HUES64 (cell line): ENCODE data around the gene MYL11.

Source experiments
- H3K27ac ChIP-seq: 2 replicates; pipeline ENCODE4 v1.7.0; 2013; ENCODE audit warnings: low read depth, low read length, inconsistent platforms
- H3K27me3 ChIP-seq: 2 replicates; pipeline ENCODE4 v1.6.1; 2013; ENCODE audit warnings: mild to moderate bottlenecking, low read length; ENCODE audit not compliant: insufficient read depth
- H3K36me3 ChIP-seq: 2 replicates; pipeline ENCODE4 v1.6.1; 2013; ENCODE audit warnings: mild to moderate bottlenecking, low read length; ENCODE audit not compliant: insufficient read depth
- H3K4me1 ChIP-seq: 2 replicates; pipeline ENCODE4 v1.6.1; 2013; ENCODE audit warnings: mild to moderate bottlenecking, low read length, moderate library complexity; ENCODE audit not compliant: insufficient read depth
- H3K4me3 ChIP-seq: 2 replicates; pipeline ENCODE4 v1.5.1; 2013; ENCODE audit warnings: mild to moderate bottlenecking, low read length, moderate library complexity
- H3K9ac ChIP-seq: 2 replicates; pipeline ENCODE4 v1.6.1; 2013; ENCODE audit warnings: mild to moderate bottlenecking, low read depth, low read length
- H3K9me3 ChIP-seq: 2 replicates; pipeline ENCODE4 v1.6.1; 2013; ENCODE audit warnings: low read depth, low read length; ENCODE audit not compliant: insufficient read depth
- WGBS: fragments of 150-250, 120-280 bp; methylation state at CpG from one replicate; pipeline ENCODE4 v1.1.7; 2013; ENCODE audit warnings: missing lambda C conversion rate; 5-methylcytosine and 5-hydroxymethylcytosine counted together

MYL11 gene

GRCh38 chr16:30366511-30366910 lies 8.1 kb upstream of the MYL11 start:
- Histone ChIP-seq H3K9ac (no peak overlapping the region), H3K4me1 (no peaks in the 10 kb centered on the region), H3K4me3 (no peak overlapping the region), H3K27ac (no peak overlapping the region), H3K9me3 (no peaks in the 10 kb centered on the region), H3K36me3 (peaks cover 17% of the 10 kb centered on the region; the same call in 1 of the 2 replicates), H3K27me3 (no peaks in the 10 kb centered on the region)
- 94% methylated on average over 4 of the region's 4 CpGs for WGBS

DNA sequence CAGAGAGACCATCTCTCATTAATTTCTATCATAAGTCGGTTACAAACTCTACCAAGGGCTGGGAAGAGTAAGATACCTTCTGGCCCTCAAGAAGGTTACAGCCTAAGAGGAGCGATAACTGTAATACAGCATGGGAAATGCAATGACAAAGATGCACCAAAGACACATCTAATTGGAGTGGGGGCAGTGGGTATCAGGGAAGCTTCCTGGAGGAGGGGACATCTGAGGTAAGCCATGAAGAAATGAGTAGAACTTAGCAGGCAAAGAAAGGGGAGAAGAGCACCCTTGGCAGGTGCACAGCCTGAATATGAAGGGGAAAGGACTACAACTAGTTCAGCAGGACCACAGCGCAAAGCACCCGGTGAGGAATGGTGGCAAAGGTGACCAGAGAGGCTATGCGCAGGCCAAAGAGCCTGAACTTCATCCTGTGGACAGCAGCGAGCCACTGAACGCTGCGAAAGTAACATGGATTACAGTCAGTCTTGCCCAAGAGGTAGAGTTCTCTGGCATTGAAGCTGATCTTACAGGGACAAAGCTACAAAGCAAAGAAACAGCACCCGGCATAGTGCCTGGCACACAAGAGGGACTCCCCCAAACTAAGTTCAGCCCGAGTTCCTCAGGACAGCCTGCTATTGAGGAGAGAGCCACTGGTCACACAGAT lies 7.1 kb upstream of the MYL11 start:
- H3K27ac ChIP-seq, result no peak overlapping the region
- H3K4me3 ChIP-seq, result peak overlapping the region; percentile 69
- H3K9me3 ChIP-seq, result no peaks in the 10 kb centered on the region
- H3K9ac ChIP-seq, result no peak overlapping the region
- no peaks in the 10 kb centered on the region for H3K27me3 ChIP-seq
- no peaks in the 10 kb centered on the region for H3K4me1 ChIP-seq
- WGBS, result 96% methylated on average over 10 of the region's 10 CpGs
- H3K36me3 ChIP-seq, result peaks cover 13% of the 10 kb centered on the region; the same call in 1 of the 2 replicates

- H3K27me3 ChIP-seq, result no peaks in the 10 kb centered on the region
- no peak overlapping the region for H3K9ac ChIP-seq
- WGBS, result 49% methylated on average over 7 of the region's 8 CpGs
- peaks cover 11% of the 10 kb centered on the region; the same call in 1 of the 2 replicates for H3K36me3 ChIP-seq
- H3K9me3 ChIP-seq, result no peaks in the 10 kb centered on the region
- no peaks in the 10 kb centered on the region for H3K4me1 ChIP-seq
- no peak overlapping the region for H3K27ac ChIP-seq
- H3K4me3 ChIP-seq, result peak overlapping the region; percentile 69
Measured at GRCh38 chr16:30368122-30368791, 6.3 kb upstream of the MYL11 start.

DNA sequence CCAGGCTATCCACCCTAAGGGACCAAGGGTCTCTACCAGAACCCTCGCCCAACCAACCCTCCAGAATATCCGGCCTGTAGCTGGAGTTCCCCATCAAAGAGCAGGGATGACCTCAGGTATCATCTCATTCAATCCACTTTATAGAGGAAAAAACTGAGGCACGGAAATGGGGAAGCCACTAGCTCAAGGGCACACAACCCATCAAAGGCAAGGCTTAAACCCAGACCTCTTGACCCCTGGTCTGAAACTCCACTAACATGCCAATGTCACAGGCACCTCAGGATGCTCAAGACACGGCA lies 5.9 kb upstream of the MYL11 start:
- Histone ChIP-seq H3K36me3 (peaks cover 11% of the 10 kb centered on the region; the same call in 1 of the 2 replicates), H3K27ac (no peak overlapping the region), H3K4me3 (peak overlapping the region; percentile 69), H3K4me1 (no peaks in the 10 kb centered on the region), H3K9ac (no peak overlapping the region), H3K27me3 (no peaks in the 10 kb centered on the region), H3K9me3 (no peaks in the 10 kb centered on the region)
- 42% methylated on average over 4 of the region's 4 CpGs for WGBS

- peak overlapping the region; percentile 43 for H3K9ac ChIP-seq
- H3K9me3 ChIP-seq, result no peaks in the 10 kb centered on the region
- H3K27ac ChIP-seq, result no peak overlapping the region; the same call in 1 of the 2 replicates
- no peaks in the 10 kb centered on the region for H3K27me3 ChIP-seq
- H3K4me3 ChIP-seq, result peak overlapping the region; percentile 69
- 11% methylated on average over 45 of the region's 45 CpGs for WGBS
- no peaks in the 10 kb centered on the region for H3K4me1 ChIP-seq
- H3K36me3 ChIP-seq, result peaks cover 11% of the 10 kb centered on the region; the same call in 1 of the 2 replicates
Measured at GRCh38 chr16:30369091-30369937, 5.3 kb upstream of the MYL11 start.

- Histone ChIP-seq H3K27me3 (no peaks in the 10 kb centered on the region), H3K27ac (peak overlapping the region; percentile 46; the same call in 1 of the 2 replicates), H3K4me1 (no peaks in the 10 kb centered on the region), H3K4me3 (peak overlapping the region; percentile 69), H3K9ac (peak overlapping the region; percentile 43), H3K9me3 (no peaks in the 10 kb centered on the region), H3K36me3 (peaks cover 5% of the 10 kb centered on the region; the same call in 1 of the 2 replicates)
- WGBS, result under 1% methylated on average over 76 of the region's 76 CpGs
Measured at GRCh38 chr16:30369938-30370455, 4.6 kb upstream of the MYL11 start.

GRCh38 chr16:30370456-30371247 lies 4.0 kb upstream of the MYL11 start, which contains the start of gene TBC1D10B:
TSS of gene TBC1D10B (minus strand) at chr16:30370494. CDS start at chr16:30370183, 311 bp downstream.
- Histone ChIP-seq H3K9me3 (no peaks in the 10 kb centered on the region), H3K27me3 (no peaks in the 10 kb centered on the region), H3K9ac (peak within 1 kb of the TSS; percentile 43), H3K4me1 (peaks cover 3% of the 10 kb centered on the region; the same call in 1 of the 2 replicates), H3K36me3 (peaks cover 3% of the 10 kb centered on the region; the same call in 1 of the 2 replicates), H3K27ac (peak within 1 kb of the TSS; percentile 46; the same call in 1 of the 2 replicates), H3K4me3 (peak within 1 kb of the TSS; percentile 69)
- WGBS, result under 1% methylated on average over 40 of the region's 40 CpGs

GRCh38 chr16:30371248-30371816 lies 3.3 kb upstream of the MYL11 start:
- H3K27ac ChIP-seq, result no peak overlapping the region
- peak overlapping the region; percentile 51 for H3K4me3 ChIP-seq
- WGBS, result 25% methylated on average over 11 of the region's 11 CpGs

DNA sequence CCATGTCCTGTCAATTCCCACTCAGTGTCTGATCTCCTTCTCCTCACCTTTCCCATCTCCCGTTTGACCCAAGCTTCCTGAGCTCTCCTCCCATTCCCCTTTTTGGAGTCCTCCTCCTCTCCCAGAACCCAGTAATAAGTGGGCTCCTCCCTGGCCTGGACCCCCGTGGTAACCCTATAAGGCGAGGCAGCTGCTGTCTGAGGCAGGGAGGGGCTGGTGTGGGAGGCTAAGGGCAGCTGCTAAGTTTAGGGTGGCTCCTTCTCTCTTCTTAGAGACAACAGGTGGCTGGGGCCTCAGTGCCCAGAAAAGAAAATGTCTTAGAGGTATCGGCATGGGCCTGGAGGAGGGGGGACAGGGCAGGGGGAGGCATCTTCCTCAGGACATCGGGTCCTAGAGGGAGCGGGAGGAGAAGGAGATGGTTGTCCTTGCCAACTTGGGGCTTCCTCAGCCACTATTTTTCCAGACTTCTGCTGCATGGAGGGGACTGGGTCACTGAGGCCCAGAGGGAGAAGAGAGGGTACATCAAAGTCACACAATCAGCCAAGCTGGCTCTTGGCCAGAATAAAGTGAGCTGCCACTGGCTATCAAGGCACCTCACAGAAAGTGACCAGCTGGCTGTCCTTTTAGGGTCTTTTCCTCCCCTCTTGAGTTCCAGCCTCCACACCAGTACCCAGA lies 2.4 kb upstream of the MYL11 start:
- no peaks in the 10 kb centered on the region for H3K27me3 ChIP-seq
- WGBS, result 91% methylated on average over 6 of the region's 6 CpGs
- H3K36me3 ChIP-seq, result no peaks in the 10 kb centered on the region
- H3K4me1 ChIP-seq, result peaks cover 8% of the 10 kb centered on the region; the same call in 1 of the 2 replicates
- no peaks in the 10 kb centered on the region for H3K9me3 ChIP-seq
- H3K9ac ChIP-seq, result no peak overlapping the region
- H3K4me3 ChIP-seq, result peak overlapping the region; percentile 51; the same call in 1 of the 2 replicates
- no peak overlapping the region for H3K27ac ChIP-seq

More at GRCh38 chr16:30371248-30371816, 3.3 kb upstream of the MYL11 start:
- Histone ChIP-seq H3K27me3 (no peaks in the 10 kb centered on the region), H3K9me3 (no peaks in the 10 kb centered on the region), H3K9ac (no peak overlapping the region), H3K36me3 (peaks cover 3% of the 10 kb centered on the region; the same call in 1 of the 2 replicates), H3K4me1 (peaks cover 6% of the 10 kb centered on the region; the same call in 1 of the 2 replicates)
